ENCODE results near the gene BRF1. TPM values are rescaled to one million over a fixed set of nuclear protein-coding genes. Genes with fewer than 3 reads are reported as not detected.
"Not testable (repeated sequence)": the region's sequence is repeated elsewhere in the genome, so short reads cannot be mapped to it uniquely, and the experiment has no call there.

BRF1 gene
- total and polyA plus RNA-seq, 2 experiments from 2014 or later, result 23.6 to 35.9 TPM

GRCh38 chr14:105335735-105336476 is 35.1 kb upstream of the BRF1 start:
- TF ChIP-seq CTCF (IDR thresholded peaks at IDR 0.05; ENCODE audit: poor library complexity) (no peak), EZH2phosphoT487 (IDR thresholded peaks at IDR 0.05; ENCODE audit: low read depth, severe bottlenecking, unreplicated experiment) (no peak), EZH2 (IDR thresholded peaks at IDR 0.05; ENCODE audit: borderline replicate concordance) (no peak)
- 99% methylated on average over 33 of the region's 33 CpGs for WGBS (ENCODE audit: low lambda C conversion rate, missing lambda C conversion rate)
- no peaks in the 10 kb centered on the region for H3K27me3 ChIP-seq
- peaks cover 64% of the 10 kb centered on the region for H3K79me2 ChIP-seq
- peaks cover 20% of the 10 kb centered on the region for H4K20me1 ChIP-seq (ENCODE audit: insufficient read depth, poor library complexity, severe bottlenecking)
- H3K36me3 ChIP-seq (replicated peaks; ENCODE audit: insufficient read depth, low read depth), result no peaks in the 10 kb centered on the region
- no peaks in the 10 kb centered on the region for H3K9me2 ChIP-seq (replicated peaks; ENCODE audit: insufficient read depth)
- H3K27ac ChIP-seq, result no peak overlapping the region
- H2AFZ ChIP-seq, result no peak overlapping the region
- H3K4me3 ChIP-seq, result no peak overlapping the region
- no peaks in the 10 kb centered on the region for H3K4me1 ChIP-seq (ENCODE audit: insufficient read depth)
- no peak overlapping the region for H3K4me2 ChIP-seq
- DNase-seq (ENCODE audit: low spot score), result no peak
- H3K9me3 ChIP-seq (ENCODE audit: low read depth), result no peaks in the 10 kb centered on the region

- not testable (repeated sequence) for H3K36me3 ChIP-seq (replicated peaks; ENCODE audit: insufficient read depth, low read depth); H3K9me3 ChIP-seq (ENCODE audit: low read depth); H3K27ac ChIP-seq; H3K4me1 ChIP-seq (ENCODE audit: insufficient read depth); H3K9me2 ChIP-seq (replicated peaks; ENCODE audit: insufficient read depth); H2AFZ ChIP-seq; DNase-seq (ENCODE audit: low spot score); H3K4me2 ChIP-seq; H3K27me3 ChIP-seq; H3K4me3 ChIP-seq
- H4K20me1 ChIP-seq (ENCODE audit: insufficient read depth, poor library complexity, severe bottlenecking), result peaks cover 18% of the 10 kb centered on the region
- WGBS (ENCODE audit: low lambda C conversion rate, missing lambda C conversion rate), result 96% methylated on average over 13 of the region's 22 CpGs
- H3K79me2 ChIP-seq, result peaks cover 71% of the 10 kb centered on the region
Measured at GRCh38 chr14:105335231-105335542, 34.4 kb upstream of the BRF1 start.

- no peaks in the 10 kb centered on the region for H3K9me3 ChIP-seq (ENCODE audit: low read depth)
- WGBS (ENCODE audit: low lambda C conversion rate, missing lambda C conversion rate), result 87% methylated on average over 17 of the region's 17 CpGs
- H3K4me3 ChIP-seq, result no peak overlapping the region
- H3K4me1 ChIP-seq (ENCODE audit: insufficient read depth), result no peaks in the 10 kb centered on the region
- no peaks in the 10 kb centered on the region for H3K27me3 ChIP-seq
- H2AFZ ChIP-seq, result no peak overlapping the region
- H3K9me2 ChIP-seq (replicated peaks; ENCODE audit: insufficient read depth), result no peaks in the 10 kb centered on the region
- H3K4me2 ChIP-seq, result no peak overlapping the region
- peaks cover 73% of the 10 kb centered on the region for H3K79me2 ChIP-seq
- no peaks in the 10 kb centered on the region for H3K36me3 ChIP-seq (replicated peaks; ENCODE audit: insufficient read depth, low read depth)
- no peak overlapping the region for H3K27ac ChIP-seq
- H4K20me1 ChIP-seq (ENCODE audit: insufficient read depth, poor library complexity, severe bottlenecking), result peaks cover 23% of the 10 kb centered on the region
- TF ChIP-seq EZH2phosphoT487 (IDR thresholded peaks at IDR 0.05; ENCODE audit: low read depth, severe bottlenecking, unreplicated experiment) (no peak), EZH2 (IDR thresholded peaks at IDR 0.05; ENCODE audit: borderline replicate concordance) (no peak), CTCF (IDR thresholded peaks at IDR 0.05; ENCODE audit: poor library complexity) (no peak)
- DNase-seq (ENCODE audit: low spot score), result no peak
Measured at GRCh38 chr14:105334383-105335230, 33.8 kb upstream of the BRF1 start.

Data from hepatocyte (in vitro differentiated cells).